SU-DHL-6 (cell line): Measurements from ENCODE around the gene FKRP.
"Not testable (repeated sequence)": the region's sequence is repeated elsewhere in the genome, so short reads cannot be mapped to it uniquely, and the experiment has no call there.

Experiments used
- H2AFZ ChIP-seq: fragments of 200-600 bp; sonication (generic); 2 replicates; pipeline ENCODE4 v1.6.1; 2014; ENCODE audit warnings: low read depth, mild to moderate bottlenecking, moderate library complexity, mixed read lengths, antibody characterized with exemption, low read length; ENCODE audit not compliant: severe bottlenecking
- H3F3A ChIP-seq: fragments of 200-600 bp; shearing (Covaris generic); 2 replicates; pipeline ENCODE4 v1.6.0; 2016; ENCODE audit warnings: antibody characterized with exemption, mild to moderate bottlenecking; ENCODE audit not compliant: insufficient read depth
- H3K27ac ChIP-seq: fragments of 200-600 bp; sonication (generic); 2 replicates; pipeline ENCODE4 v1.5.1; 2016; ENCODE audit warnings: low read depth, mild to moderate bottlenecking, low read length, moderate library complexity, mixed read lengths
- H3K27me3 ChIP-seq: fragments of 200-600 bp; sonication (generic), shearing (Covaris generic); 2 replicates; pipeline ENCODE4 v1.6.0; 2014; ENCODE audit warnings: mild to moderate bottlenecking, low read length
- H3K36me3 ChIP-seq: fragments of 200-600 bp; sonication (generic); 2 replicates; pipeline ENCODE4 v1.6.1; 2014; ENCODE audit warnings: mild to moderate bottlenecking, low read length, mixed read lengths
- H3K4me2 ChIP-seq: fragments of 300-600, 200-600 bp; shearing (Covaris generic), sonication (generic); 2 replicates; pipeline ENCODE4 v1.6.0; 2014; ENCODE audit warnings: low read length, low read depth, mild to moderate bottlenecking; ENCODE audit not compliant: poor library complexity, severe bottlenecking
- H3K4me3 ChIP-seq: fragments of 200-600 bp; sonication (generic); 2 replicates; pipeline ENCODE4 v1.5.1; 2014; ENCODE audit warnings: antibody characterized with exemption, low read length, mild to moderate bottlenecking, mixed read lengths; ENCODE audit not compliant: insufficient read depth, poor library complexity, severe bottlenecking
- H3K79me2 ChIP-seq: fragments of 200-600 bp; sonication (generic); 2 replicates; pipeline ENCODE4 v1.6.1; 2014; ENCODE audit warnings: mild to moderate bottlenecking, low read length, moderate library complexity; ENCODE audit not compliant: insufficient read depth
- H3K9ac ChIP-seq: fragments of 200-600 bp; sonication (generic); 2 replicates; pipeline ENCODE4 v1.7.0; 2014; ENCODE audit warnings: mild to moderate bottlenecking, low read length
- H3K9me2 ChIP-seq: fragments of 200-600 bp; sonication (generic); replicated peaks from 2 replicates; pipeline ENCODE4 v1.6.1; 2014; ENCODE audit warnings: low read length; ENCODE audit not compliant: insufficient read depth
- H3K9me3 ChIP-seq: fragments of 200-600 bp; sonication (generic); 2 replicates; pipeline ENCODE4 v1.6.1; 2014; ENCODE audit warnings: low read length, mixed read lengths; ENCODE audit not compliant: insufficient read depth
- H4K20me1 ChIP-seq: fragments of 200-600 bp; sonication (generic); 2 replicates; pipeline ENCODE4 v1.6.1; 2014; ENCODE audit warnings: low read depth, mild to moderate bottlenecking, antibody characterized with exemption, low read length, moderate library complexity, mixed read lengths
- CTCF ChIP-seq: fragments of 200-600 bp; sonication (generic); IDR thresholded peaks from one replicate; pipeline ENCODE4 v1.5.1; 2017; ENCODE audit warnings: antibody characterized with exemption, mild to moderate bottlenecking, low read length, moderate library complexity; ENCODE audit not compliant: insufficient read depth, poor library complexity, severe bottlenecking
- EZH2phosphoT487 ChIP-seq: fragments of 200-600 bp; sonication (generic), shearing (Covaris generic); conservative IDR thresholded peaks from 2 replicates; pipeline ENCODE4 v1.6.1; 2018; ENCODE audit warnings: mild to moderate bottlenecking, antibody characterized with exemption, low read length, moderate library complexity, mixed read lengths

The FKRP gene

GRCh38 chr19:46773018-46773399 lies 27.2 kb downstream of the FKRP start:
- Histone ChIP-seq H3K4me2 (no peak overlapping the region), H3K9me2 (no peaks in the 10 kb centered on the region), H3K79me2 (no peaks in the 10 kb centered on the region), H3F3A (peaks cover 10% of the 10 kb centered on the region), H3K4me3 (no peak overlapping the region), H3K9ac (no peak overlapping the region), H3K9me3 (no peaks in the 10 kb centered on the region), H3K36me3 (peaks cover 15% of the 10 kb centered on the region; the same call in 1 of the 2 replicates), H2AFZ (no peak overlapping the region), H4K20me1 (0 out of 2 replicates have a peak, but pooled peaks cover 3% of the 10 kb centered on the region), H3K27ac (no peak overlapping the region), H3K27me3 (no peaks in the 10 kb centered on the region)
- TF ChIP-seq CTCF, result no peak

- H3K9me2 ChIP-seq, result no peaks in the 10 kb centered on the region
- no peak overlapping the region for H3K27ac ChIP-seq
- H4K20me1 ChIP-seq, result 0 out of 2 replicates have a peak, but pooled peaks cover 3% of the 10 kb centered on the region
- H2AFZ ChIP-seq, result no peak overlapping the region
- H3K4me2 ChIP-seq, result no peak overlapping the region
- H3F3A ChIP-seq, result peaks cover 8% of the 10 kb centered on the region
- no peaks in the 10 kb centered on the region for H3K27me3 ChIP-seq
- no peaks in the 10 kb centered on the region for H3K9me3 ChIP-seq
- TF ChIP-seq EZH2phosphoT487 (no peak), CTCF (no peak)
- peaks cover 15% of the 10 kb centered on the region; the same call in 1 of the 2 replicates for H3K36me3 ChIP-seq
- no peak overlapping the region for H3K4me3 ChIP-seq
- H3K79me2 ChIP-seq, result no peaks in the 10 kb centered on the region
- no peak overlapping the region for H3K9ac ChIP-seq
Observed at GRCh38 chr19:46775642-46776258, 29.9 kb downstream of the FKRP start.

- H3K79me2 ChIP-seq, result 0 out of 2 replicates have a peak, but pooled peaks cover under 1% of the 10 kb centered on the region
- no peaks in the 10 kb centered on the region for H3K9me2 ChIP-seq
- H3K27ac ChIP-seq, result no peak overlapping the region
- H3K27me3 ChIP-seq, result no peaks in the 10 kb centered on the region
- no peak overlapping the region for H3K9ac ChIP-seq
- no peak overlapping the region for H2AFZ ChIP-seq
- no peaks in the 10 kb centered on the region for H3K9me3 ChIP-seq
- H3K4me2 ChIP-seq, result no peak overlapping the region
- no peak overlapping the region for H3K4me3 ChIP-seq
- H4K20me1 ChIP-seq, result 0 out of 2 replicates have a peak, but pooled peaks cover 3% of the 10 kb centered on the region
- H3K36me3 ChIP-seq, result peaks cover 15% of the 10 kb centered on the region; the same call in 1 of the 2 replicates
- H3F3A ChIP-seq, result peaks cover 7% of the 10 kb centered on the region
- TF ChIP-seq CTCF (no peak), EZH2phosphoT487 (no peak)
Observed at GRCh38 chr19:46776927-46777911, 31.4 kb downstream of the FKRP start.

GRCh38 chr19:46777956-46778645 lies 32.2 kb downstream of the FKRP start:
- H3K27ac ChIP-seq, H2AFZ ChIP-seq, H3K9me3 ChIP-seq, H3K4me3 ChIP-seq, H3K79me2 ChIP-seq, H3K9me2 ChIP-seq, H3K4me2 ChIP-seq, H4K20me1 ChIP-seq, H3F3A ChIP-seq, H3K9ac ChIP-seq, H3K27me3 ChIP-seq: not testable (repeated sequence)
- H3K36me3 ChIP-seq, result peaks cover 15% of the 10 kb centered on the region; the same call in 1 of the 2 replicates
